IPS-NIHi7 (cell line): Measurements from ENCODE around the gene HLCS.
"Not testable (repeated sequence)": the region's sequence is repeated elsewhere in the genome, so short reads cannot be mapped to it uniquely, and the experiment has no call there.

Source experiments
- DNase-seq: peaks from one replicate; pipeline ENCODE4 v3.0.0; 2012; ENCODE audit warnings: mixed read lengths; ENCODE audit errors: extremely low spot score

The HLCS gene

GRCh38 chr21:36955783-36956182 lies 10.7 kb downstream of the HLCS start:
- DNase-seq: no peak

- not testable (repeated sequence) for DNase-seq
These were observed 14.1 kb downstream of the HLCS start for GRCh38 chr21:36952331-36952730.

- peak; percentile 14 for DNase-seq
These were observed 17.0 kb downstream of the HLCS start for GRCh38 chr21:36949171-36950141.

- DNase-seq: no peak
These were observed 17.8 kb downstream of the HLCS start for GRCh38 chr21:36948686-36949085.

- DNase-seq: peak; percentile 42
These were observed 19.5 kb downstream of the HLCS start for GRCh38 chr21:36946949-36947356.

- DNase-seq: no peak
These were observed 20.9 kb downstream of the HLCS start for GRCh38 chr21:36945496-36946138.

GRCh38 chr21:36936361-36937135 lies 29.9 kb downstream of the HLCS start:
- DNase-seq: no peak

GRCh38 chr21:36934864-36935420 lies 31.5 kb downstream of the HLCS start:
- no peak for DNase-seq

GRCh38 chr21:36932161-36932816 lies 34.2 kb downstream of the HLCS start:
- DNase-seq: no peak

GRCh38 chr21:36929622-36930021 lies 36.8 kb downstream of the HLCS start:
- DNase-seq: no peak

GRCh38 chr21:36928960-36929359 lies 37.5 kb downstream of the HLCS start:
- DNase-seq: no peak

GRCh38 chr21:36927719-36928117 lies 38.8 kb downstream of the HLCS start:
- peak; percentile 85 for DNase-seq

GRCh38 chr21:36926989-36927718 lies 39.3 kb downstream of the HLCS start:
- no peak for DNase-seq

- no peak for DNase-seq
These were observed 43.2 kb downstream of the HLCS start for GRCh38 chr21:36923270-36923669.

GRCh38 chr21:36922861-36923260 lies 43.6 kb downstream of the HLCS start:
- no peak for DNase-seq

GRCh38 chr21:36918291-36918690 lies 48.2 kb downstream of the HLCS start:
- no peak for DNase-seq

- peak; percentile 71 for DNase-seq
These were observed 48.9 kb downstream of the HLCS start for GRCh38 chr21:36917471-36918158.

GRCh38 chr21:36916718-36917117 lies 49.8 kb downstream of the HLCS start:
- no peak for DNase-seq

- no peak for DNase-seq
These were observed 50.7 kb downstream of the HLCS start for GRCh38 chr21:36915696-36916245.
